ENCODE results near the gene CLN6. TPM values are rescaled to one million over a fixed set of nuclear protein-coding genes. Genes with fewer than 3 reads are reported as not detected.

CLN6 gene
- total RNA-seq, 1 experiment from 2014 or later = 71.9 TPM

- Histone ChIP-seq H3K79me1 (ENCODE audit: insufficient read depth, low read depth, low read length, poor library complexity, severe bottlenecking) (peaks cover 4% of the 10 kb centered on the region), H3K4me2 (ENCODE audit: insufficient read depth, insufficient read length, low read length) (no peak overlapping the region), H3K18ac (ENCODE audit: insufficient read length, low read depth, low read length) (no peak overlapping the region), H2BK5ac (ENCODE audit: insufficient read length, low read length) (no peak overlapping the region), H3K27ac (ENCODE audit: insufficient read length, low read depth, low read length) (no peak overlapping the region), H4K91ac (ENCODE audit: insufficient read length, low read depth, low read length) (no peak overlapping the region), H3K14ac (ENCODE audit: insufficient read depth, low read length) (no peak overlapping the region), H2AK5ac (ENCODE audit: insufficient read length, low read length) (no peak overlapping the region), H4K5ac (ENCODE audit: insufficient read length, low read depth, low read length) (no peak overlapping the region), H2BK15ac (ENCODE audit: low read depth, low read length) (no peak overlapping the region), H2BK20ac (ENCODE audit: low read depth, low read length, poor library complexity, severe bottlenecking) (no peak overlapping the region), H4K8ac (replicated peaks; ENCODE audit: insufficient read length, low read depth, low read length) (no peak overlapping the region), H3K9me3 (ENCODE audit: control insufficient read depth, low read depth, low read length) (no peaks in the 10 kb centered on the region), H2BK120ac (ENCODE audit: low read depth, low read length, poor library complexity, severe bottlenecking) (no peak overlapping the region), H2BK12ac (ENCODE audit: insufficient read length, low read depth, low read length) (no peak overlapping the region), H3K56ac (ENCODE audit: insufficient read length, low read depth, low read length) (no peak overlapping the region), H3K27me3 (ENCODE audit: insufficient read depth, low read length) (no peaks in the 10 kb centered on the region), H4K20me1 (ENCODE audit: control insufficient read depth, insufficient read depth, insufficient read length) (peaks cover 2% of the 10 kb centered on the region), H3K4me1 (ENCODE audit: insufficient read depth, low read length) (peaks cover 11% of the 10 kb centered on the region), H3K4ac (ENCODE audit: low read depth, low read length) (no peak overlapping the region; the same call in 1 of the 2 replicates), H3T11ph (ENCODE audit: low read length) (no peak overlapping the region), H3K9ac (ENCODE audit: extremely low read depth, insufficient read length, low read length) (no peak overlapping the region), H3K79me2 (ENCODE audit: insufficient read depth, low read length) (no peaks in the 10 kb centered on the region), H3K23ac (ENCODE audit: insufficient read length, low read depth, low read length) (no peak overlapping the region), H3K23me2 (ENCODE audit: insufficient read length, low read depth, low read length, poor library complexity, severe bottlenecking) (no peaks in the 10 kb centered on the region), H2AFZ (ENCODE audit: low read length) (no peak overlapping the region)
- no peak for DNase-seq
- no peak overlapping the region for H3K4me3 Mint-ChIP-seq
- WGBS (ENCODE audit: extremely low coverage, insufficient read length, low lambda C conversion rate) = no CpG with 5 or more reads among the region's 13 CpGs
- TF ChIP-seq, protein P1, sequence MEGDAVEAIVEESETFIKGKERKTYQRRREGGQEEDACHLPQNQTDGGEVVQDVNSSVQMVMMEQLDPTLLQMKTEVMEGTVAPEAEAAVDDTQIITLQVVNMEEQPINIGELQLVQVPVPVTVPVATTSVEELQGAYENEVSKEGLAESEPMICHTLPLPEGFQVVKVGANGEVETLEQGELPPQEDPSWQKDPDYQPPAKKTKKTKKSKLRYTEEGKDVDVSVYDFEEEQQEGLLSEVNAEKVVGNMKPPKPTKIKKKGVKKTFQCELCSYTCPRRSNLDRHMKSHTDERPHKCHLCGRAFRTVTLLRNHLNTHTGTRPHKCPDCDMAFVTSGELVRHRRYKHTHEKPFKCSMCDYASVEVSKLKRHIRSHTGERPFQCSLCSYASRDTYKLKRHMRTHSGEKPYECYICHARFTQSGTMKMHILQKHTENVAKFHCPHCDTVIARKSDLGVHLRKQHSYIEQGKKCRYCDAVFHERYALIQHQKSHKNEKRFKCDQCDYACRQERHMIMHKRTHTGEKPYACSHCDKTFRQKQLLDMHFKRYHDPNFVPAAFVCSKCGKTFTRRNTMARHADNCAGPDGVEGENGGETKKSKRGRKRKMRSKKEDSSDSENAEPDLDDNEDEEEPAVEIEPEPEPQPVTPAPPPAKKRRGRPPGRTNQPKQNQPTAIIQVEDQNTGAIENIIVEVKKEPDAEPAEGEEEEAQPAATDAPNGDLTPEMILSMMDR (conservative IDR thresholded peaks at IDR 0.05) = no peak
- H3K27me3 Mint-ChIP-seq (ENCODE audit: low read depth) = no peaks in the 10 kb centered on the region; the same call in 1 of the 2 replicates
- H3K4me1 Mint-ChIP-seq = peaks cover 23 to 39% of the 10 kb centered on the region in 2 experiments
- peak overlapping the region in 2 of 3 experiments; percentile 62 to 76; a peak in 3 of 7 replicates for H3K27ac Mint-ChIP-seq
- H3K36me3 Mint-ChIP-seq (ENCODE audit: insufficient read depth in 1 of 3, low read depth in 3 of 3) = peaks cover 5 to 18% (median 13%) of the 10 kb centered on the region in 3 experiments; a peak in 6 of 7 replicates
- H3K9me3 Mint-ChIP-seq = no peaks in the 10 kb centered on the region
Observed at GRCh38 chr15:68209735-68210408, 19.7 kb downstream of the CLN6 start.

All from H9 (cell line).